Uterus (tissue), 4 donors: Measurements from ENCODE around the gene ARHGAP10. TPM values are rescaled to one million over a fixed set of nuclear protein-coding genes. Genes with fewer than 3 reads are reported as not detected.

Experiments used
- DNase-seq, 2 donors: peaks; one replicate each; pipeline ENCODE4 v3.0.0-alpha.2; 2019 to 2020
- H3K27ac ChIP-seq, 2 donors: fragments of 200-600 bp; sonication (generic); 1 replicate in 1 of 2; 2 replicates in 1 of 2; pipeline ENCODE4 v1.5.1; 2016 to 2018
- H3K27me3 ChIP-seq, 2 donors: fragments of 200-600 bp; sonication (generic); one replicate each; pipeline ENCODE4 v1.5.1; 2018 to 2019; ENCODE audit warnings: control low read depth in 1 of 2
- H3K36me3 ChIP-seq, 2 donors: fragments of 200-600 bp; sonication (generic); one replicate each; pipeline ENCODE4 v1.5.1; 2019; ENCODE audit warnings: control low read depth in 1 of 2
- H3K4me1 ChIP-seq, 2 donors: fragments of 200-600 bp; sonication (generic); one replicate each; pipeline ENCODE4 v1.5.1; 2018 to 2019; ENCODE audit warnings: control low read depth in 1 of 2
- H3K4me3 ChIP-seq, 2 donors: fragments of 200-600 bp; sonication (generic); 1 replicate in 1 of 2; 2 replicates in 1 of 2; pipeline ENCODE4 v1.5.1; 2018 to 2019; ENCODE audit warnings: mild to moderate bottlenecking in 1 of 2
- H3K9me3 ChIP-seq, 2 donors: fragments of 200-600 bp; sonication (generic); one replicate each; pipeline ENCODE4 v1.5.1; 2019; ENCODE audit warnings: control low read depth in 1 of 2
- POLR2A ChIP-seq, 2 donors: fragments of 450-650 bp; IDR thresholded peaks; one replicate each; pipeline ENCODE4 v1.6.1; 2016; ENCODE audit warnings: antibody characterized with exemption in 2 of 2, mild to moderate bottlenecking in 1 of 2, moderate library complexity in 1 of 2
- intact Hi-C: fragments of 100-400 bp; cut with DNase I; formaldehyde crosslinking; loops from one replicate; pipeline ENCODE4 v1.15.1; 2023; ENCODE audit warnings: low total_unique reads
- total RNA-seq, 4 donors: library from RNA; depleted of rRNA in 3 of 4; stranded (reverse); fragments of >200 nt in 3 of 4; gene quantifications; one replicate each; pipeline versions ENCODE4 v1.1.0 to v1.2.4, GENCODE V29; 2014 to 2023
- TF ChIP-seq, protein P1 (sequence below), 4 experiments: fragments of 200-600 bp in 2 of 4; fragments of 450-650 bp in 2 of 4; sonication (generic) in 2 of 4; IDR thresholded peaks; one replicate each; pipeline ENCODE4 v1.5.1; 2016 to 2019; ENCODE audit warnings: antibody characterized with exemption in 4 of 4, mild to moderate bottlenecking in 2 of 4, moderate library complexity in 1 of 4
- donor health status: DM: yes; HTN: yes; CAD: no.

The ARHGAP10 gene
- total RNA-seq, 4 donors from 2014 or later, result 25.1 to 94.4 (median 54.4) TPM

- TF ChIP-seq, protein P1, sequence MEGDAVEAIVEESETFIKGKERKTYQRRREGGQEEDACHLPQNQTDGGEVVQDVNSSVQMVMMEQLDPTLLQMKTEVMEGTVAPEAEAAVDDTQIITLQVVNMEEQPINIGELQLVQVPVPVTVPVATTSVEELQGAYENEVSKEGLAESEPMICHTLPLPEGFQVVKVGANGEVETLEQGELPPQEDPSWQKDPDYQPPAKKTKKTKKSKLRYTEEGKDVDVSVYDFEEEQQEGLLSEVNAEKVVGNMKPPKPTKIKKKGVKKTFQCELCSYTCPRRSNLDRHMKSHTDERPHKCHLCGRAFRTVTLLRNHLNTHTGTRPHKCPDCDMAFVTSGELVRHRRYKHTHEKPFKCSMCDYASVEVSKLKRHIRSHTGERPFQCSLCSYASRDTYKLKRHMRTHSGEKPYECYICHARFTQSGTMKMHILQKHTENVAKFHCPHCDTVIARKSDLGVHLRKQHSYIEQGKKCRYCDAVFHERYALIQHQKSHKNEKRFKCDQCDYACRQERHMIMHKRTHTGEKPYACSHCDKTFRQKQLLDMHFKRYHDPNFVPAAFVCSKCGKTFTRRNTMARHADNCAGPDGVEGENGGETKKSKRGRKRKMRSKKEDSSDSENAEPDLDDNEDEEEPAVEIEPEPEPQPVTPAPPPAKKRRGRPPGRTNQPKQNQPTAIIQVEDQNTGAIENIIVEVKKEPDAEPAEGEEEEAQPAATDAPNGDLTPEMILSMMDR (IDR thresholded peaks at IDR 0.05), result no peak
- no peak for TF ChIP-seq POLR2A (IDR thresholded peaks at IDR 0.05)
- Histone ChIP-seq H3K27me3 (no peaks in the 10 kb centered on the region), H3K4me3 (no peak overlapping the region), H3K27ac (no peak overlapping the region), H3K9me3 (no peaks in the 10 kb centered on the region), H3K4me1 (no peaks in the 10 kb centered on the region), H3K36me3 (no peaks in the 10 kb centered on the region)
- DNase-seq, result no peak
- intact Hi-C loops, result no loop called here
Observed at GRCh38 chr4:148090503-148091476, 358.9 kb downstream of the ARHGAP10 start.

GRCh38 chr4:148091896-148092295, 360.0 kb downstream of the ARHGAP10 start:
- no peaks in the 10 kb centered on the region for H3K4me1 ChIP-seq
- no peak overlapping the region for H3K27ac ChIP-seq
- intact Hi-C loops, result no loop called here
- no peaks in the 10 kb centered on the region for H3K27me3 ChIP-seq
- TF ChIP-seq, protein P1 (IDR thresholded peaks at IDR 0.05), result no peak
- TF ChIP-seq POLR2A (IDR thresholded peaks at IDR 0.05), result no peak
- no peak overlapping the region for H3K4me3 ChIP-seq
- DNase-seq, result no peak
- H3K36me3 ChIP-seq, result no peaks in the 10 kb centered on the region
- no peaks in the 10 kb centered on the region for H3K9me3 ChIP-seq

DNA sequence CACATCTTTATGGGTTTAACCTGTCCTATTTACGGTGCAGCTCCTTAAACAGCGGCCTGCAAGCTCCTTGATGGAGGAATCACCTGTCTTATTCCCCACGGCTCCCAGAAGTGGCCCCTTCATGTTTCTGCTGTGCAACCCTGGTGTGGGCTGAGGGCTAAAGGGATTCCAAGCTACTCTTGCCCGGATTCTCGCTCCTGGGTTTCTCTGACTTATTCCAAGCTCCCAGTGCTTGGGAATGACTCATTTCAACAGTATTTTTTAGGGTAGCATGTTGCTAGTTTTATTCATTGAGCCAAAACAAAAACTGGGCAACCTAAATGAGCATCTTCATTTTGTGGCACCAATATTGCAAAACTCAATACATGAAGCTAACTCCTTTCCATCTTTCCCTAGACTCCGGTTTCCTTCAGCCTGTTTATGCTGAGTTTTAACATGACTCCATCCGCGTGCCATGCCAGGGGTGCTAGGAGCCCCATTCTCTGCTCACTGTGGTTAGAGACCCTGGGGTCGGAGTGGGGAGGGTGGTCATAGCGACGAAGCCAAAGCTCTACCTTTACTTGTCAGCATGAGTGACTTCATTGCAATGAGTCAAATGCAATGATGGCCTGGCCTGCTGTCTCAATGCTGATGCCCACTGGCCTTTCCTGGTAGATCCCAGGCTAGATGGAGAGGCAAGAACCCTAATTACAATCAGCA, 360.6 kb downstream of the ARHGAP10 start:
- Histone ChIP-seq H3K27me3 (no peaks in the 10 kb centered on the region), H3K36me3 (no peaks in the 10 kb centered on the region), H3K27ac (no peak overlapping the region), H3K4me3 (no peak overlapping the region), H3K9me3 (no peaks in the 10 kb centered on the region), H3K4me1 (no peaks in the 10 kb centered on the region)
- TF ChIP-seq POLR2A (IDR thresholded peaks at IDR 0.05), result no peak
- TF ChIP-seq, protein P1 (IDR thresholded peaks at IDR 0.05), result no peak
- intact Hi-C loops, result no loop called here
- no peak for DNase-seq

- Histone ChIP-seq H3K4me1 (no peaks in the 10 kb centered on the region), H3K9me3 (no peaks in the 10 kb centered on the region), H3K36me3 (no peaks in the 10 kb centered on the region), H3K4me3 (no peak overlapping the region), H3K27ac (no peak overlapping the region), H3K27me3 (no peaks in the 10 kb centered on the region)
- TF ChIP-seq POLR2A (IDR thresholded peaks at IDR 0.05), result no peak
- TF ChIP-seq, protein P1 (IDR thresholded peaks at IDR 0.05), result no peak
- no peak for DNase-seq
- intact Hi-C loops, result no loop called here
Observed at GRCh38 chr4:148093065-148093464, 361.2 kb downstream of the ARHGAP10 start.

DNA sequence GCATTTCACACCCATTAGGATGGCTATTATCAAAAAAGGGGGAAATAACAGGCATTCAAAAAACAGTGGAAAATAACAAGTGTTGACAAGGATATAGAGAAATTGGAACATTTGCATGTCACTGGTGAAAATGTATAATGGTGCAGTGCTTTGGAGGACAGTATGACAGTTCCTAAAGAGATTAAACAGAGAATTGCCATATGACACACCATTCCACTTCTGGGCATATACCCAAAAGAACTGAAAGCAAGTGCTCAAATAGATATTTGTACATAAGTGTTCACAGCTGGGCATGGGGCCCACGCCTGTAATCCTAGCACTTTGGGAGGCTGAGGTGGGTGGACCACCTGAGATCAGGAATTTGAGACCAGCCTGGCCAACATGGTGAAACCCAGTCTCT, 362.3 kb downstream of the ARHGAP10 start:
- H3K4me3 ChIP-seq, result no peak overlapping the region
- no peaks in the 10 kb centered on the region for H3K27me3 ChIP-seq
- intact Hi-C loops, result no loop called here
- no peak for DNase-seq
- no peaks in the 10 kb centered on the region for H3K36me3 ChIP-seq
- TF ChIP-seq, protein P1 (IDR thresholded peaks at IDR 0.05), result no peak
- TF ChIP-seq POLR2A (IDR thresholded peaks at IDR 0.05), result no peak
- no peaks in the 10 kb centered on the region for H3K9me3 ChIP-seq
- no peaks in the 10 kb centered on the region for H3K4me1 ChIP-seq
- no peak overlapping the region for H3K27ac ChIP-seq
